ENCODE measurements around the gene VWCE. TPM values are rescaled to one million over a fixed set of nuclear protein-coding genes. Genes with fewer than 3 reads are reported as not detected.

Gene VWCE
- total RNA-seq, result 2.4 TPM
- 11.5 TPM for polyA plus RNA-seq
- long read RNA-seq, donor 1, result 0 reads
- long read RNA-seq, donor 2, result 0 reads
- long read RNA-seq, donor 3, partial matches to known transcripts, result 0 of 2 reads
- long read RNA-seq, donor 3, other reads (novel, unspliced or antisense), result 0 of 2 reads
- long read RNA-seq, donor 4, result 0 reads
- long read RNA-seq, donor 5, result 0 reads
- long read RNA-seq, donor 6, result 0 reads
- long read RNA-seq, donor 7, partial matches to known transcripts, result 0 of 1 reads
- long read RNA-seq, donor 7, other reads (novel, unspliced or antisense), result 0 of 1 reads
- long read RNA-seq, donor 8, result 0 reads
- long read RNA-seq, donor 9, result 0 reads
- long read RNA-seq, donor 10, partial matches to known transcripts, result 0 of 1 reads
- long read RNA-seq, donor 10, other reads (novel, unspliced or antisense), result 0 of 1 reads

GRCh38 chr11:61294717-61295595, at the start of gene VWCE:
Gene VWCE, minus strand, starts transcription at chr11:61295316. Its CDS starts 279 bp downstream, at chr11:61295037.
- Histone ChIP-seq H3K27me3 (ENCODE audit: control insufficient read depth in 2 of 2, insufficient read depth in 1 of 2, low read length in 1 of 2) (peaks cover 0 to 17% of the 10 kb centered on the region in 2 donors), H3K4me3 (ENCODE audit: low read length in 2 of 2) (peak within 1 kb of the TSS; percentile 64 to 84), H3K27ac (ENCODE audit: low read depth in 1 of 2, low read length in 1 of 2) (peak within 1 kb of the TSS; percentile 55 to 69), H3K9me3 (ENCODE audit: control insufficient read depth in 2 of 2, insufficient read depth in 1 of 2, low read length in 1 of 2) (peaks cover 0 to 2% of the 10 kb centered on the region in 2 donors), H3K36me3 (ENCODE audit: control insufficient read depth in 2 of 2, insufficient read depth in 2 of 2, low read length in 1 of 2) (peaks cover 16 to 21% of the 10 kb centered on the region in 2 donors), H3K4me1 (ENCODE audit: control insufficient read depth in 2 of 2, insufficient read depth in 2 of 2, low read length in 2 of 2) (peaks cover 10 to 32% of the 10 kb centered on the region in 2 donors)
- WGBS, result under 1% methylated on average over 97 of the region's 97 CpGs
- peak in 8 of 9 donors; percentile 45 to 88 (median 70) for DNase-seq (ENCODE audit: low read depth in 6 of 9, low spot score in 9 of 9)

DNA sequence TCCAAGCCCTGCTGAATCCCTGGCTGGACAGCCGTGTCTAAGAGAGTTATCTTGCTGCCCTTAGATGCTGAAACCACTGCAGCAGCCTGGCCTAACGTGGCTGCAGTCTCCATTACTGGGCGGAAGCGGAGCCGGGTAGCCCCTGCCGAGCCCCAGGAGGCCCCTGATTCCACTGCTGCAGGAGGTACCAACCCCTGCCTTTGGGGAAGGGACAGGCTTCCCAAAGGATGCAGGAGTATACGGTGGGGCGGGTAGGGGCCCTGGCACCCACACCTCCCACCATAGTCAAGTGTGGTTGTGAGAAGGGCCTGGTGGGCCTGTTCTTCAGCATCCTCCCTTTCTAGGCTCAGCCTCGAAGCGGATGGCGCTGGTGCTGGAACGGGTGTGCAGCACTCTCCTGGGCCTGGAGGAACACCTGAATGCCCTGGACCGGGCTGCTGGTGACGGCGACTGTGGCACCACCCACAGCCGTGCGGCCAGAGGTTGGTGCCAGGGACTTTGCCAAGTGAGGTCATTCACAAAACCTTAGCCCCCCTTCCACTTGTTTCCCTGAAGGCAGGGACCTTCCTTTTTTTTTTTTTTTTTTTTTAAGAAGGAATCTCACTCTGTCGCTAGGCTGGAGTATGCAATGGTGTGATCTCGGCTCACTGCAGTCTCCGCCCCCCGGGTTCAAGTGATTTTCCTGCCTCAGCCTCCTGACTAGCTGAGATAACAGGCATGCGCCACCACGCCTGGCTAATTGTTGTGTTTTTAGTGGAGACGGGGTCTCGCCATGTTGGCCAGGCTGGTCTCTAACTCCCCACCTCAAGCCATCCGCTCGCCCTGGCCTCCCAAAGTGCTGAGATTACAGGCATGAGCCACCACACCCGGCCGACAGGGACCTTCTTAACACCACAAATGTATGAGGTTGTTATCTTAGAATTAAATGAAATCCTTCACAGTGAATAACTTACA, 49.0 kb upstream of the VWCE start:
- Histone ChIP-seq H3K4me1 (ENCODE audit: control insufficient read depth in 2 of 2, insufficient read depth in 2 of 2, low read length in 2 of 2) (peaks cover 0 to 3% of the 10 kb centered on the region in 2 donors), H3K27me3 (ENCODE audit: control insufficient read depth in 2 of 2, insufficient read depth in 1 of 2, low read length in 1 of 2) (no peaks in the 10 kb centered on the region), H3K36me3 (ENCODE audit: control insufficient read depth in 2 of 2, insufficient read depth in 2 of 2, low read length in 1 of 2) (peaks cover 20 to 22% of the 10 kb centered on the region in 2 donors), H3K4me3 (ENCODE audit: low read length in 2 of 2) (no peak overlapping the region), H3K9me3 (ENCODE audit: control insufficient read depth in 2 of 2, insufficient read depth in 1 of 2, low read length in 1 of 2) (no peaks in the 10 kb centered on the region), H3K27ac (ENCODE audit: low read depth in 1 of 2, low read length in 1 of 2) (no peak overlapping the region)
- 97% methylated on average over 29 of the region's 29 CpGs for WGBS
- no peak for DNase-seq (ENCODE audit: low read depth in 6 of 9, low spot score in 9 of 9)

DNA sequence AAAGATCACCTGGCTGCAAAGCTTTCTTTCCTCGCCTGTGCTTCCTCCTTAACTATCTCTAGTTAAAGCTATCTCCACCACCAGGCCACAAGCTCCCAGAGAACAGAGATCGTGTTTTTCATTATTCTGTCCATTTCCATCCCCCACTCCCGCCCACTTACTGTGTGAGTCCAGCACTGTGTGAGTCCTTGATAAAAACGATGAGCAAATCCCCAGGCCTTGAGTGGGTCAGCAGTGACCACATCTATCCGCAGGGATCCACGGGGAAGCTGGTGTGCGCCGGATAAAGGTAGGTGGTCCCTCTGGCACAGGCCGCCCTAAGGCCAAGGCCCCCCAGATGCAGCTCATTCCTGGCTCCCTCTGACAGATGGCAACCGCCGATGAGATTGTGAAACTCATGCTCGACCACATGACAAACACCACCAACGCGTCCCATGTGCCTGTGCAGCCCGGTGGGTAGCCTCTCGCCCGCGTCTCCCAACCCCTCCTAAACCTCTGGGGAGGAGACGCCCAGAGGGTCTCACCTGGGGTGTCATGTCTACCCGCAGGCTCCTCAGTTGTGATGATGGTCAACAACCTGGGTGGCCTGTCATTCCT, 47.2 kb upstream of the VWCE start:
- Histone ChIP-seq H3K36me3 (ENCODE audit: control insufficient read depth in 2 of 2, insufficient read depth in 2 of 2, low read length in 1 of 2) (peaks cover 6 to 13% of the 10 kb centered on the region in 2 donors), H3K9me3 (ENCODE audit: control insufficient read depth in 2 of 2, insufficient read depth in 1 of 2, low read length in 1 of 2) (no peaks in the 10 kb centered on the region), H3K4me1 (ENCODE audit: control insufficient read depth in 2 of 2, insufficient read depth in 2 of 2, low read length in 2 of 2) (peaks cover 0 to 3% of the 10 kb centered on the region in 2 donors), H3K27ac (ENCODE audit: low read depth in 1 of 2, low read length in 1 of 2) (no peak overlapping the region), H3K27me3 (ENCODE audit: control insufficient read depth in 2 of 2, insufficient read depth in 1 of 2, low read length in 1 of 2) (no peaks in the 10 kb centered on the region), H3K4me3 (ENCODE audit: low read length in 2 of 2) (no peak overlapping the region)
- 97% methylated on average over 20 of the region's 20 CpGs for WGBS
- DNase-seq (ENCODE audit: low read depth in 6 of 9, low spot score in 9 of 9), result no peak

- DNase-seq (ENCODE audit: low read depth in 6 of 9, low spot score in 9 of 9), result no peak
- 100% methylated on average over 4 of the region's 4 CpGs for WGBS
- H3K9me3 ChIP-seq (ENCODE audit: control insufficient read depth in 2 of 2, insufficient read depth in 1 of 2, low read length in 1 of 2), result no peaks in the 10 kb centered on the region
- peaks cover 5 to 12% of the 10 kb centered on the region in 2 donors for H3K36me3 ChIP-seq (ENCODE audit: control insufficient read depth in 2 of 2, insufficient read depth in 2 of 2, low read length in 1 of 2)
- no peak overlapping the region for H3K27ac ChIP-seq (ENCODE audit: low read depth in 1 of 2, low read length in 1 of 2)
- no peaks in the 10 kb centered on the region for H3K27me3 ChIP-seq (ENCODE audit: control insufficient read depth in 2 of 2, insufficient read depth in 1 of 2, low read length in 1 of 2)
- H3K4me1 ChIP-seq (ENCODE audit: control insufficient read depth in 2 of 2, insufficient read depth in 2 of 2, low read length in 2 of 2), result peaks cover 0 to 3% of the 10 kb centered on the region in 2 donors
- H3K4me3 ChIP-seq (ENCODE audit: low read length in 2 of 2), result no peak overlapping the region
Observed at GRCh38 chr11:61341706-61342105, 46.6 kb upstream of the VWCE start.

- no peak overlapping the region for H3K27ac ChIP-seq (ENCODE audit: low read depth in 1 of 2, low read length in 1 of 2)
- WGBS, result 100% methylated on average over 2 of the region's 2 CpGs
- H3K9me3 ChIP-seq (ENCODE audit: control insufficient read depth in 2 of 2, insufficient read depth in 1 of 2, low read length in 1 of 2), result no peaks in the 10 kb centered on the region
- peaks cover 4 to 7% of the 10 kb centered on the region in 2 donors for H3K36me3 ChIP-seq (ENCODE audit: control insufficient read depth in 2 of 2, insufficient read depth in 2 of 2, low read length in 1 of 2)
- H3K4me3 ChIP-seq (ENCODE audit: low read length in 2 of 2), result no peak overlapping the region
- no peaks in the 10 kb centered on the region for H3K27me3 ChIP-seq (ENCODE audit: control insufficient read depth in 2 of 2, insufficient read depth in 1 of 2, low read length in 1 of 2)
- no peak for DNase-seq (ENCODE audit: low read depth in 6 of 9, low spot score in 9 of 9)
- H3K4me1 ChIP-seq (ENCODE audit: control insufficient read depth in 2 of 2, insufficient read depth in 2 of 2, low read length in 2 of 2), result peaks cover 2 to 7% of the 10 kb centered on the region in 2 donors
Observed at GRCh38 chr11:61340979-61341378, 45.9 kb upstream of the VWCE start.

DNA sequence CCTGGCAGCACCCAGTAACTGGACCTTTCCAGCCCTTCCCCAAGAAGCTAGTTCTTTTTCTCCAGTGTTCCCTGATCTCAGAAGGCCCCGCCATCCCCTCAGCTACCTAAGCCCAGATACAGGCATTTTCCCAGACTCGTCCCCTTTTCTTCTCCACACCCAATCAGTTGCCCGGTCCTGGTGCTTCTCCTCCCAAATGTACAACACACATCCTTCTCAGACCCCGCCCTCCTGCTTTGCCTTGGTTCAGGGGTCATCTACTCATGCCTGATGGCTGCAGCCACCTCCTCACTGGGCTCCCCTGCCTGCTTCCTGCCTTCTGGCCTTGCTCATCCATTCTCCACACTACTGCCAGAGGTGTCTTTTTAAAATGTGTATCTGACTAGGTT, 44.4 kb upstream of the VWCE start:
- 98% methylated on average over 4 of the region's 4 CpGs for WGBS
- H3K27ac ChIP-seq (ENCODE audit: low read depth in 1 of 2, low read length in 1 of 2), result no peak overlapping the region
- peaks cover 3 to 15% of the 10 kb centered on the region in 2 donors for H3K4me1 ChIP-seq (ENCODE audit: control insufficient read depth in 2 of 2, insufficient read depth in 2 of 2, low read length in 2 of 2)
- DNase-seq (ENCODE audit: low read depth in 6 of 9, low spot score in 9 of 9), result no peak
- no peaks in the 10 kb centered on the region for H3K9me3 ChIP-seq (ENCODE audit: control insufficient read depth in 2 of 2, insufficient read depth in 1 of 2, low read length in 1 of 2)
- peaks cover 0 to 5% of the 10 kb centered on the region in 2 donors for H3K36me3 ChIP-seq (ENCODE audit: control insufficient read depth in 2 of 2, insufficient read depth in 2 of 2, low read length in 1 of 2)
- no peak overlapping the region for H3K4me3 ChIP-seq (ENCODE audit: low read length in 2 of 2)
- no peaks in the 10 kb centered on the region for H3K27me3 ChIP-seq (ENCODE audit: control insufficient read depth in 2 of 2, insufficient read depth in 1 of 2, low read length in 1 of 2)

- Histone ChIP-seq H3K4me3 (ENCODE audit: low read length in 2 of 2) (no peak overlapping the region), H3K4me1 (ENCODE audit: control insufficient read depth in 2 of 2, insufficient read depth in 2 of 2, low read length in 2 of 2) (peaks cover 3 to 20% of the 10 kb centered on the region in 2 donors), H3K36me3 (ENCODE audit: control insufficient read depth in 2 of 2, insufficient read depth in 2 of 2, low read length in 1 of 2) (peaks cover 0 to 5% of the 10 kb centered on the region in 2 donors), H3K27me3 (ENCODE audit: control insufficient read depth in 2 of 2, insufficient read depth in 1 of 2, low read length in 1 of 2) (no peaks in the 10 kb centered on the region), H3K9me3 (ENCODE audit: control insufficient read depth in 2 of 2, insufficient read depth in 1 of 2, low read length in 1 of 2) (no peaks in the 10 kb centered on the region), H3K27ac (ENCODE audit: low read depth in 1 of 2, low read length in 1 of 2) (no peak overlapping the region)
- no peak for DNase-seq (ENCODE audit: low read depth in 6 of 9, low spot score in 9 of 9)
- 94% methylated on average over 26 of the region's 26 CpGs for WGBS
Observed at GRCh38 chr11:61338783-61339489, 43.8 kb upstream of the VWCE start.

All from thymus (tissue), 14 donors.